GM12878 (cell line): ENCODE results near the gene ZNF248. TPM values are rescaled to one million over a fixed set of nuclear protein-coding genes. Genes with fewer than 3 reads are reported as not detected.

Experiments
- ATF2 ChIP-seq: IDR thresholded peaks from 2 replicates; pipeline ENCODE4 v1.6.1; 2012; ENCODE audit warnings: low read length, inconsistent platforms
- BRCA1 ChIP-seq: IDR thresholded peaks from 2 replicates; pipeline ENCODE4 v1.6.1; 2011; ENCODE audit warnings: low read depth, low read length, improper control_type of control experiment
- CEBPB ChIP-seq, 2 experiments: fragments of 150-350 bp in 1 of 2; IDR thresholded peaks; 2 replicates each; pipeline ENCODE4 v1.6.1; 2012 to 2014; ENCODE audit warnings: low read depth in 2 of 2, low read length in 2 of 2, borderline replicate concordance in 1 of 2, inconsistent platforms in 1 of 2
- CHD4 ChIP-seq: fragments of 200-600 bp; sonication (generic); IDR thresholded peaks from 2 replicates; pipeline ENCODE4 v1.6.1; 2016; ENCODE audit warnings: mild to moderate bottlenecking
- IKZF2 ChIP-seq, 2 experiments: fragments of 450-650 bp; IDR thresholded peaks; 2 replicates each; pipeline ENCODE4 v1.6.1; 2017; ENCODE audit warnings: mild to moderate bottlenecking in 2 of 2, moderate library complexity in 2 of 2
- MAX ChIP-seq: IDR thresholded peaks from 2 replicates; pipeline ENCODE4 v1.6.1; 2012; ENCODE audit warnings: low read depth, low read length, improper control_type of control experiment
- MEF2B ChIP-seq: fragments of 450-650 bp; IDR thresholded peaks from 2 replicates; pipeline ENCODE4 v1.6.1; 2018; ENCODE audit warnings: mild to moderate bottlenecking, moderate library complexity; ENCODE audit not compliant: partially characterized antibody, poor library complexity, severe bottlenecking
- RAD21 ChIP-seq: IDR thresholded peaks from 2 replicates; pipeline ENCODE4 v1.6.1; 2011; ENCODE audit warnings: mild to moderate bottlenecking, low read depth, low read length, moderate library complexity; ENCODE audit not compliant: insufficient read depth
- STAT1 ChIP-seq: fragments of 450-650 bp; conservative IDR thresholded peaks from 2 replicates; pipeline ENCODE4 v1.6.1; 2014; ENCODE audit warnings: antibody characterized with exemption, mild to moderate bottlenecking
- TCF3 ChIP-seq: IDR thresholded peaks from 2 replicates; pipeline ENCODE4 v1.6.1; 2012; ENCODE audit warnings: low read depth, mild to moderate bottlenecking, low read length, borderline replicate concordance; ENCODE audit not compliant: insufficient read depth
- YBX1 ChIP-seq: fragments of 450-650 bp; IDR thresholded peaks from 2 replicates; pipeline ENCODE4 v1.6.1; 2016; ENCODE audit warnings: antibody characterized with exemption
- polyA plus RNA-seq, 11 experiments: library from polyadenylated mRNA; depleted of rRNA in 4 of 11; unstranded in 6 of 11; stranded (reverse) in 5 of 11; fragments of >200 nt; fragmentation: Nextera tagmentation in 4 of 11; fragmentation: Illumina TruSeq in 1 of 11; extraction: Ambion mirVana in 4 of 11; extraction: Trizol in 1 of 11; gene quantifications; 1 replicate in 1 of 11; 2 replicates in 10 of 11; pipeline versions ENCODE4 v1.2.1 to v1.2.3, GENCODE V29; 2011 to 2016; ENCODE audit warnings: inconsistent platforms in 2 of 11, missing spikeins in 2 of 11, low read depth in 1 of 11
- total RNA-seq, 4 experiments: library from RNA; depleted of rRNA in 3 of 4; stranded (reverse); fragments of >200 nt in 3 of 4; fragmentation: Illumina TruSeq in 1 of 4; extraction: Trizol in 1 of 4; gene quantifications; 2 replicates each; pipeline versions ENCODE4 v1.2.1 to v1.2.3, GENCODE V29; 2013 to 2021
- TF ChIP-seq, protein P1 (sequence below): fragments of 450-650 bp; IDR thresholded peaks from 2 replicates; pipeline ENCODE4 v1.6.1; 2016; ENCODE audit warnings: mild to moderate bottlenecking, moderate library complexity, borderline replicate concordance
- TF ChIP-seq, protein P2 (sequence below): fragments of 450-650 bp; IDR thresholded peaks from 2 replicates; pipeline ENCODE4 v1.6.1; 2017; ENCODE audit warnings: mild to moderate bottlenecking, low read depth, inconsistent platforms; ENCODE audit not compliant: poor library complexity, severe bottlenecking

The ZNF248 gene
- total and polyA plus RNA-seq, 10 of the 15 experiments (the other 5 are each of a cell fraction or from before 2014, with no cell fraction given): 2.0 to 16.3 (median 8.9) TPM

DNA sequence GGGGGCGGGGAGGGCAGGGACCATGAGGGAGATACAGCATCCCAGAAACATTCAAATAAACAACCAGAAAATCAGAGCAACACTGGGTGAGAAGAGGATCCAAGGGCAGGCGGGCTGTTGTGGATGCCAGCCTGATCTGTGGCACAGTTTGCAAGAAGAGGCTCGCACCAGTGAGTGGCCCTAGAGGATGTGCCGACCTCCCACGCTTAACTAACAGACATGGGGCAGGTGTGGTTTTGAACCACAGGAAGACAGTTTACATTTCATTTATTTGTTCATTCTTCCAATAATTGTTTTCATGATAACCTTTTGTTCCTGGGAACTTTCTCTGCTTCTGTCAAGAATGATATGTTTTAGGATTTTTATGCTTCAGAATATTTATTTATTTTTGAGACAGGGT is 115.6 kb downstream of the ZNF248 start (continued):
- TF ChIP-seq, protein P1, sequence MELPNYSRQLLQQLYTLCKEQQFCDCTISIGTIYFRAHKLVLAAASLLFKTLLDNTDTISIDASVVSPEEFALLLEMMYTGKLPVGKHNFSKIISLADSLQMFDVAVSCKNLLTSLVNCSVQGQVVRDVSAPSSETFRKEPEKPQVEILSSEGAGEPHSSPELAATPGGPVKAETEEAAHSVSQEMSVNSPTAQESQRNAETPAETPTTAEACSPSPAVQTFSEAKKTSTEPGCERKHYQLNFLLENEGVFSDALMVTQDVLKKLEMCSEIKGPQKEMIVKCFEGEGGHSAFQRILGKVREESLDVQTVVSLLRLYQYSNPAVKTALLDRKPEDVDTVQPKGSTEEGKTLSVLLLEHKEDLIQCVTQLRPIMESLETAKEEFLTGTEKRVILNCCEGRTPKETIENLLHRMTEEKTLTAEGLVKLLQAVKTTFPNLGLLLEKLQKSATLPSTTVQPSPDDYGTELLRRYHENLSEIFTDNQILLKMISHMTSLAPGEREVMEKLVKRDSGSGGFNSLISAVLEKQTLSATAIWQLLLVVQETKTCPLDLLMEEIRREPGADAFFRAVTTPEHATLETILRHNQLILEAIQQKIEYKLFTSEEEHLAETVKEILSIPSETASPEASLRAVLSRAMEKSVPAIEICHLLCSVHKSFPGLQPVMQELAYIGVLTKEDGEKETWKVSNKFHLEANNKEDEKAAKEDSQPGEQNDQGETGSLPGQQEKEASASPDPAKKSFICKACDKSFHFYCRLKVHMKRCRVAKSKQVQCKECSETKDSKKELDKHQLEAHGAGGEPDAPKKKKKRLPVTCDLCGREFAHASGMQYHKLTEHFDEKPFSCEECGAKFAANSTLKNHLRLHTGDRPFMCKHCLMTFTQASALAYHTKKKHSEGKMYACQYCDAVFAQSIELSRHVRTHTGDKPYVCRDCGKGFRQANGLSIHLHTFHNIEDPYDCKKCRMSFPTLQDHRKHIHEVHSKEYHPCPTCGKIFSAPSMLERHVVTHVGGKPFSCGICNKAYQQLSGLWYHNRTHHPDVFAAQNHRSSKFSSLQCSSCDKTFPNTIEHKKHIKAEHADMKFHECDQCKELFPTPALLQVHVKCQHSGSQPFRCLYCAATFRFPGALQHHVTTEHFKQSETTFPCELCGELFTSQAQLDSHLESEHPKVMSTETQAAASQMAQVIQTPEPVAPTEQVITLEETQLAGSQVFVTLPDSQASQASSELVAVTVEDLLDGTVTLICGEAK: no peak
- TF ChIP-seq YBX1: no peak
- no peak for TF ChIP-seq IKZF2 (IDR thresholded peaks at IDR 0.05)
- no peak for TF ChIP-seq STAT1
- TF ChIP-seq MAX: no peak
- TF ChIP-seq TCF3: no peak
- TF ChIP-seq, protein P2, sequence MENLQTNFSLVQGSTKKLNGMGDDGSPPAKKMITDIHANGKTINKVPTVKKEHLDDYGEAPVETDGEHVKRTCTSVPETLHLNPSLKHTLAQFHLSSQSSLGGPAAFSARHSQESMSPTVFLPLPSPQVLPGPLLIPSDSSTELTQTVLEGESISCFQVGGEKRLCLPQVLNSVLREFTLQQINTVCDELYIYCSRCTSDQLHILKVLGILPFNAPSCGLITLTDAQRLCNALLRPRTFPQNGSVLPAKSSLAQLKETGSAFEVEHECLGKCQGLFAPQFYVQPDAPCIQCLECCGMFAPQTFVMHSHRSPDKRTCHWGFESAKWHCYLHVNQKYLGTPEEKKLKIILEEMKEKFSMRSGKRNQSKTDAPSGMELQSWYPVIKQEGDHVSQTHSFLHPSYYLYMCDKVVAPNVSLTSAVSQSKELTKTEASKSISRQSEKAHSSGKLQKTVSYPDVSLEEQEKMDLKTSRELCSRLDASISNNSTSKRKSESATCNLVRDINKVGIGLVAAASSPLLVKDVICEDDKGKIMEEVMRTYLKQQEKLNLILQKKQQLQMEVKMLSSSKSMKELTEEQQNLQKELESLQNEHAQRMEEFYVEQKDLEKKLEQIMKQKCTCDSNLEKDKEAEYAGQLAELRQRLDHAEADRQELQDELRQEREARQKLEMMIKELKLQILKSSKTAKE: no peak
- no peak for TF ChIP-seq RAD21
- no peak for TF ChIP-seq MEF2B
- no peak for TF ChIP-seq CEBPB (IDR thresholded peaks at IDR 0.05; ENCODE audit: borderline replicate concordance in 1 of 2, low read depth in 2 of 2, low read length in 2 of 2)
- no peak for TF ChIP-seq CHD4
- no peak for TF ChIP-seq ATF2
- TF ChIP-seq BRCA1: no peak
